Stimulated activated CD4-positive, alpha-beta T cell treated with anti-CD3 and anti-CD28 coated beads, TNF-alpha, amount 100 ng/mL, for 1 hour (primary cell): ENCODE measurements around the gene MMP11.

Experiments
- DNase-seq, 3 donors: peaks; one replicate each; pipeline ENCODE4 v3.0.0-alpha.2; 2020; ENCODE audit warnings: low read depth in 3 of 3, low spot score in 1 of 3

MMP11 gene

GRCh38 chr22:23829845-23830372, 57.3 kb downstream of the MMP11 start:
- no peak for DNase-seq

GRCh38 chr22:23831261-23831660, 58.6 kb downstream of the MMP11 start:
- no peak for DNase-seq

GRCh38 chr22:23831781-23832180, 59.1 kb downstream of the MMP11 start:
- no peak for DNase-seq

GRCh38 chr22:23832226-23833016, 59.8 kb downstream of the MMP11 start:
- DNase-seq = no peak

- DNase-seq = no peak
Measured at GRCh38 chr22:23833017-23833751, 60.5 kb downstream of the MMP11 start.
